Mesendoderm (in vitro differentiated cells): Measurements from ENCODE around the gene PGM3.

Experiments used
- DNase-seq: peaks from one replicate; pipeline ENCODE4 v3.0.0; 2013
- H2AK5ac ChIP-seq: 2 replicates; pipeline ENCODE4 v1.6.1; 2013; ENCODE audit warnings: low read length, inconsistent platforms
- H2BK120ac ChIP-seq: 2 replicates; pipeline ENCODE4 v1.6.1; 2013; ENCODE audit warnings: low read depth, mild to moderate bottlenecking, low read length, moderate library complexity, mixed read lengths
- H2BK15ac ChIP-seq: replicated peaks from 2 replicates; pipeline ENCODE4 v1.6.1; 2013; ENCODE audit warnings: low read depth, mild to moderate bottlenecking, moderate library complexity
- H2BK5ac ChIP-seq: 2 replicates; pipeline ENCODE4 v1.6.1; 2013; ENCODE audit warnings: low read length, inconsistent platforms
- H3K18ac ChIP-seq: 2 replicates; pipeline ENCODE4 v1.6.1; 2013; ENCODE audit warnings: mild to moderate bottlenecking, low read length, mixed read lengths
- H3K23ac ChIP-seq: one replicate; pipeline ENCODE4 v1.6.1; 2013; ENCODE audit warnings: low read length
- H3K27ac ChIP-seq: 2 replicates; pipeline ENCODE4 v1.5.1; 2013; ENCODE audit warnings: low read depth, mild to moderate bottlenecking, inconsistent platforms, low read length, moderate library complexity
- H3K27me3 ChIP-seq: 2 replicates; pipeline ENCODE4 v1.6.1; 2013; ENCODE audit warnings: low read length, control low read depth, mild to moderate bottlenecking, inconsistent platforms; ENCODE audit not compliant: insufficient read depth, poor library complexity
- H3K36me3 ChIP-seq: 2 replicates; pipeline ENCODE4 v1.6.1; 2013; ENCODE audit warnings: low read length, inconsistent platforms; ENCODE audit not compliant: control insufficient read depth, insufficient read depth
- H3K4ac ChIP-seq: one replicate; pipeline ENCODE4 v1.6.1; 2013; ENCODE audit warnings: low read depth, mild to moderate bottlenecking, low read length, moderate library complexity
- H3K4me1 ChIP-seq: 2 replicates; pipeline ENCODE4 v1.6.1; 2013; ENCODE audit warnings: low read depth, low read length, inconsistent platforms; ENCODE audit not compliant: control insufficient read depth
- H3K4me2 ChIP-seq: 2 replicates; pipeline ENCODE4 v1.6.1; 2013; ENCODE audit warnings: low read length
- H3K4me3 ChIP-seq: 2 replicates; pipeline ENCODE4 v1.5.1; 2013; ENCODE audit warnings: mild to moderate bottlenecking, low read length
- H3K56ac ChIP-seq: one replicate; pipeline ENCODE4 v1.6.1; 2013; ENCODE audit warnings: low read length
- H3K79me1 ChIP-seq: 2 replicates; pipeline ENCODE4 v1.6.1; 2013; ENCODE audit warnings: low read length, inconsistent platforms
- H3K79me2 ChIP-seq: 2 replicates; pipeline ENCODE4 v1.6.1; 2013; ENCODE audit warnings: mild to moderate bottlenecking, low read length; ENCODE audit not compliant: control insufficient read depth, insufficient read depth
- H3K9ac ChIP-seq: 2 replicates; pipeline ENCODE4 v1.6.1; 2013; ENCODE audit warnings: low read length, inconsistent platforms
- H4K5ac ChIP-seq: one replicate; pipeline ENCODE4 v1.6.1; 2013; ENCODE audit warnings: low read length
- H4K8ac ChIP-seq: one replicate; pipeline ENCODE4 v1.6.1; 2013; ENCODE audit warnings: low read depth, mild to moderate bottlenecking, control low read depth, low read length, moderate library complexity
- WGBS: extraction: QIAGEN DNeasy Blood & Tissue Kit; methylation state at CpG from one replicate; pipeline ENCODE4 v1.1.7; 2013; ENCODE audit warnings: low lambda C conversion rate, missing lambda C conversion rate; ENCODE audit not compliant: insufficient coverage; ENCODE audit errors: extremely low coverage; 5-methylcytosine and 5-hydroxymethylcytosine counted together

Gene PGM3

DNA sequence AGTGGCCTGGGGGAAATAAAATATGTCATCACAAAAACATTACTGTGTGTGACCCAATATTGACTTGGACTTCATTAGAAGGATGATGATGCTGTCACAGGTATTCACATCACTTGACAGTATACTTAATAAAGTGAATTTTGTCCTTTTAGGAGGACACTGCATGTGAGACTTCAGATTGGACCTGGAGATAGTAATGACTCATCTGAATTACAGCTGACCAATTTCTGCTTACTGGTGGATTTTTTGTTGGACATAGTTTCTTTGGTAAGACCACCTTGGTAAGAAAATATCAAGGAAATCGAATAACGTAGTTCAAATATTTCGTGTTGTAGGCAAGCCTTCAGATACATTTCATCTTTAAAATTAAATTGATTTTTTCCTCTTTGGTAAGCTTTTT lies 68.5 kb downstream of the PGM3 start:
- Histone ChIP-seq H3K4ac (no peak overlapping the region), H3K27me3 (no peaks in the 10 kb centered on the region), H3K4me2 (no peak overlapping the region), H3K23ac (no peak overlapping the region), H3K4me1 (no peaks in the 10 kb centered on the region), H3K9ac (no peak overlapping the region), H3K56ac (no peak overlapping the region), H4K5ac (no peak overlapping the region), H3K79me1 (no peaks in the 10 kb centered on the region), H3K27ac (no peak overlapping the region), H3K18ac (no peak overlapping the region), H2BK120ac (no peak overlapping the region), H2BK5ac (no peak overlapping the region), H2BK15ac (no peak overlapping the region), H2AK5ac (no peak overlapping the region), H3K4me3 (no peak overlapping the region), H4K8ac (no peak overlapping the region), H3K79me2 (no peaks in the 10 kb centered on the region), H3K36me3 (no peaks in the 10 kb centered on the region)
- no CpG with 5 or more reads among the region's 3 CpGs for WGBS
- no peak for DNase-seq

DNA sequence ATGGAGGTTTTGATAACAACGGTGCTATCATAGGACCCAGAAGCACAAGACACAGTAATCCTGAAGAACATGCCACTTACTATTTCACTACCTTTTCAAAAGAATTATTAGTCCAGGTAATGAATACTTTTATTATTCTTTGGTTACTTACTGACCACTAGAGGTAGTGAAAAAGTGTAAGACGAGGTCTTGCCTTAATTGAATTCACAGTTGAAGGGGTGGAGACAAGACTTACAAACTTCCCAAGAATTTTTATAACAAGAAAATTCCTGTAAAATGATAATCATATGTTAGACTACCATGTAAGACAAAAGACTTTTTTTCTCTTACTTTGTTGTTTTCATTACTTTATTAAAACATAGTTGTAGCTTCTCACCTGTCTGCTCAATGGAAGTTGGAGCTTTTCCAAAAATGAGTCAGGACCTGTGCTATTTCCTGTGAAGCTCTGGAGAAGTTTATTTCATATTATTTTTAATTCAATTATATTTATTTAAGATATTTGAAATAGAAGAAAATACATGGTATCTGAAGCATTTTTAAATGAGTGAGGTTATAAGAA lies 73.2 kb downstream of the PGM3 start:
- no peak overlapping the region for H3K4me2 ChIP-seq
- H2BK5ac ChIP-seq, result no peak overlapping the region
- no peaks in the 10 kb centered on the region for H3K27me3 ChIP-seq
- no peak overlapping the region for H3K23ac ChIP-seq
- H4K8ac ChIP-seq, result no peak overlapping the region
- DNase-seq, result no peak
- H3K4ac ChIP-seq, result no peak overlapping the region
- no peaks in the 10 kb centered on the region for H3K79me1 ChIP-seq
- no peak overlapping the region for H3K4me3 ChIP-seq
- H3K27ac ChIP-seq, result no peak overlapping the region
- no peak overlapping the region for H4K5ac ChIP-seq
- H3K4me1 ChIP-seq, result no peaks in the 10 kb centered on the region
- H3K9ac ChIP-seq, result no peak overlapping the region
- no peaks in the 10 kb centered on the region for H3K79me2 ChIP-seq
- H2BK15ac ChIP-seq, result no peak overlapping the region
- H3K56ac ChIP-seq, result no peak overlapping the region
- H2AK5ac ChIP-seq, result no peak overlapping the region
- WGBS, result no CpG with 5 or more reads among the region's 2 CpGs
- H3K18ac ChIP-seq, result no peak overlapping the region
- H2BK120ac ChIP-seq, result no peak overlapping the region
- no peaks in the 10 kb centered on the region for H3K36me3 ChIP-seq

DNA sequence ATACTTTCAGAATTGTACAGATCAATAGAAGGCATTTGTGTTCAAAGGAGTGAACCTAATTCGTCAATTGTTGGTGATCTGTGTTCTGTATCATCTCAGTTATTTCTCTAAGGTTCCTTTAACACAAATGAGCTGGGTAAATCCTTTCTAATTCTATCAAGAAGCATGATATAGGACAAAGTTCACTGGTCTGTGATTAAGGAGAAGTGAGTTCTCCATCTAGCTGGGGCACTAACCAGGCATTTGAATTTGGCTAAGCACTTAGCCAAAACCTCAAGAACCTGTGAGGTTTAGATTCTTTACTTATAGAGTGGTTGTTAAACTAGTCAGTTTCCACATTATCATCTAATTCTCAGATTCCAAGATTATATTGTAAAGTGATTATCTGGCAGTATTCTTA lies 75.3 kb downstream of the PGM3 start:
- Histone ChIP-seq H3K27me3 (no peaks in the 10 kb centered on the region), H3K36me3 (no peaks in the 10 kb centered on the region), H3K4me3 (no peak overlapping the region), H2AK5ac (no peak overlapping the region), H3K23ac (no peak overlapping the region), H3K9ac (no peak overlapping the region), H2BK5ac (no peak overlapping the region), H4K8ac (no peak overlapping the region), H3K4ac (no peak overlapping the region), H3K18ac (no peak overlapping the region), H3K4me2 (no peak overlapping the region), H3K56ac (no peak overlapping the region), H3K4me1 (no peaks in the 10 kb centered on the region), H3K27ac (no peak overlapping the region), H2BK120ac (no peak overlapping the region), H2BK15ac (no peak overlapping the region), H3K79me1 (no peaks in the 10 kb centered on the region), H4K5ac (no peak overlapping the region), H3K79me2 (no peaks in the 10 kb centered on the region)
- WGBS, result no CpG with 5 or more reads among the region's 1 CpG
- no peak for DNase-seq
